K562 (cell line): ENCODE data around the gene GARIN5B. TPM values are rescaled to one million over a fixed set of nuclear protein-coding genes. Genes with fewer than 3 reads are reported as not detected.

ENCODE experiments used
- CBFA2T3 ChIP-seq: fragments of 450-650 bp; IDR thresholded peaks from 2 replicates; pipeline ENCODE4 v1.6.1; 2017
- CHD1 ChIP-seq: fragments of 200-600 bp; sonication (generic); IDR thresholded peaks from one replicate; pipeline ENCODE4 v1.6.1; 2012; ENCODE audit warnings: mild to moderate bottlenecking, moderate library complexity, low read length, inconsistent platforms
- EHMT2 ChIP-seq: fragments of 450-650 bp; IDR thresholded peaks from 2 replicates; pipeline ENCODE4 v1.6.1; 2018; ENCODE audit warnings: antibody characterized with exemption
- ETS2 ChIP-seq: IDR thresholded peaks from 2 replicates; pipeline ENCODE4 v1.6.1; 2016; ENCODE audit warnings: borderline replicate concordance, missing genetic modification characterization, mild to moderate bottlenecking, moderate library complexity, missing compliant biosample characterization; ENCODE audit not compliant: poor library complexity, severe bottlenecking
- EZH2 ChIP-seq: IDR thresholded peaks from 2 replicates; pipeline ENCODE4 v1.6.1; 2012; ENCODE audit warnings: low read depth, mild to moderate bottlenecking, inconsistent platforms, low read length, borderline replicate concordance
- GABPA ChIP-seq: fragments of 200-800 bp; sonication (Bioruptor generic); conservative IDR thresholded peaks from 2 replicates; pipeline ENCODE4 v1.6.1; 2016; ENCODE audit warnings: low read depth, missing genetic modification characterization, missing compliant biosample characterization
- KDM1A ChIP-seq, 2 experiments: fragments of 450-650 bp; IDR thresholded peaks; 2 replicates each; pipeline ENCODE4 v1.6.1; 2016; ENCODE audit warnings: mild to moderate bottlenecking in 2 of 2
- KLF13 ChIP-seq: fragments of 450-650 bp; IDR thresholded peaks from 2 replicates; pipeline ENCODE4 v1.6.1; 2016; ENCODE audit warnings: missing genetic modification characterization, low read depth, mild to moderate bottlenecking, missing compliant biosample characterization, moderate library complexity, borderline replicate concordance
- MNT ChIP-seq, 2 experiments: fragments of 450-650 bp; conservative IDR thresholded peaks; 2 replicates each; pipeline ENCODE4 v1.6.1; 2017; ENCODE audit warnings: mild to moderate bottlenecking in 2 of 2, moderate library complexity in 2 of 2
- NCOA4 ChIP-seq: fragments of 450-650 bp; IDR thresholded peaks from 2 replicates; pipeline ENCODE4 v1.6.1; 2018; ENCODE audit warnings: mild to moderate bottlenecking; ENCODE audit not compliant: partially characterized antibody
- NFE2L1 ChIP-seq: fragments of 450-650 bp; IDR thresholded peaks from 2 replicates; pipeline ENCODE4 v1.6.1; 2016; ENCODE audit warnings: missing genetic modification characterization, low read depth, mild to moderate bottlenecking, missing compliant biosample characterization, moderate library complexity, borderline replicate concordance
- NFXL1 ChIP-seq: fragments of 450-650 bp; formaldehyde crosslinking; IDR thresholded peaks from 2 replicates; pipeline ENCODE4 v1.4.0; 2021; ENCODE audit warnings: mild to moderate bottlenecking
- POLR2B ChIP-seq: fragments of 450-650 bp; IDR thresholded peaks from 2 replicates; pipeline ENCODE4 v1.6.1; 2018; ENCODE audit warnings: low read depth; ENCODE audit not compliant: partially characterized antibody
- PTRF ChIP-seq: fragments of 450-650 bp; IDR thresholded peaks from 2 replicates; pipeline ENCODE4 v1.6.1; 2016; ENCODE audit warnings: mild to moderate bottlenecking, missing genetic modification characterization, missing compliant biosample characterization
- SUPT5H ChIP-seq: fragments of 450-650 bp; IDR thresholded peaks from 2 replicates; pipeline ENCODE4 v1.6.1; 2016
- THAP7 ChIP-seq: fragments of 250-450 bp; sonication (Bioruptor Pico); IDR thresholded peaks from 2 replicates; pipeline ENCODE4 v1.5.0; 2021
- TRIM28 ChIP-seq: fragments of 450-650 bp; IDR thresholded peaks from 2 replicates; pipeline ENCODE4 v1.6.1; 2017
- U2AF1 ChIP-seq: fragments of 200-400 bp; formaldehyde crosslinking; optimal IDR thresholded peaks from 2 replicates; pipeline ENCODE3; 2017; ENCODE audit warnings: mild to moderate bottlenecking, low read depth, low read length, moderate library complexity
- XRCC3 ChIP-seq: fragments of 450-650 bp; IDR thresholded peaks from 2 replicates; pipeline ENCODE4 v1.6.1; 2017; ENCODE audit warnings: mild to moderate bottlenecking, moderate library complexity
- ZFP36 ChIP-seq: fragments of 150-350 bp; IDR thresholded peaks from 2 replicates; pipeline ENCODE4 v1.6.1; 2018; ENCODE audit warnings: low read length, low read depth; ENCODE audit not compliant: partially characterized antibody
- ZNF175 ChIP-seq: fragments of 200-800 bp; sonication (Bioruptor generic); IDR thresholded peaks from 2 replicates; pipeline ENCODE4 v1.6.1; 2016; ENCODE audit warnings: low read depth, mild to moderate bottlenecking, missing genetic modification characterization, missing compliant biosample characterization
- ZNF212 ChIP-seq: fragments of 450-650 bp; formaldehyde crosslinking; IDR thresholded peaks from 2 replicates; pipeline ENCODE4 v1.4.0; 2020; ENCODE audit warnings: mild to moderate bottlenecking
- ZNF239 ChIP-seq: fragments of 250-450 bp; sonication (Bioruptor Pico); IDR thresholded peaks from 2 replicates; pipeline ENCODE4 v1.4.0; 2020; ENCODE audit warnings: mild to moderate bottlenecking
- ZNF263 ChIP-seq: sonication (generic); formaldehyde crosslinking; IDR thresholded peaks from 2 replicates; pipeline ENCODE4 v1.8.0; 2022; ENCODE audit warnings: mild to moderate bottlenecking, missing genetic modification reagents, borderline replicate concordance
- ZNF347 ChIP-seq: fragments of 450-650 bp; formaldehyde crosslinking; IDR thresholded peaks from 2 replicates; pipeline ENCODE4 v1.4.0; 2020; ENCODE audit warnings: low read depth, mild to moderate bottlenecking, moderate library complexity
- ZNF395 ChIP-seq: fragments of 200-800 bp; sonication (Bioruptor generic); IDR thresholded peaks from 2 replicates; pipeline ENCODE4 v1.6.1; 2017; ENCODE audit warnings: missing genetic modification characterization, missing compliant biosample characterization
- ZNF76 ChIP-seq: fragments of 250-450 bp; sonication (Bioruptor Pico); IDR thresholded peaks from 2 replicates; pipeline ENCODE4 v1.4.0; 2020; ENCODE audit warnings: mild to moderate bottlenecking, moderate library complexity, borderline replicate concordance
- polyA plus RNA-seq, 8 experiments: library from polyadenylated mRNA; depleted of rRNA in 4 of 8; stranded (reverse) in 5 of 8; unstranded in 3 of 8; fragments of >200 nt; fragmentation: Nextera tagmentation in 2 of 8; fragmentation: Illumina TruSeq in 1 of 8; extraction: Ambion mirVana in 2 of 8; extraction: Trizol in 1 of 8; gene quantifications; 2 replicates each; pipeline versions ENCODE4 v1.2.1 to v1.2.3, GENCODE V29; 2011 to 2014; ENCODE audit warnings: inconsistent platforms in 1 of 8, missing spikeins in 1 of 8
- total RNA-seq, 7 experiments: library from RNA; depleted of rRNA in 6 of 7; stranded (reverse); fragments of >200 nt in 6 of 7; fragmentation: Illumina TruSeq in 2 of 7; extraction: Trizol in 2 of 7; gene quantifications; 2 replicates each; pipeline versions ENCODE4 v1.2.1 to v1.2.3, GENCODE V29; 2011 to 2021; ENCODE audit warnings: low replicate concordance in 1 of 7
- TF ChIP-seq, protein P1 (sequence below), 2 experiments: fragments of 450-650 bp in 1 of 2; sonication (generic) in 1 of 2; formaldehyde crosslinking; conservative IDR thresholded peaks; 2 replicates each; pipeline versions ENCODE4 v1.4.0 to v1.8.1; 2020 to 2022; ENCODE audit warnings: mild to moderate bottlenecking in 1 of 2, missing genetic modification reagents in 1 of 2

Gene GARIN5B
- total and polyA plus RNA-seq, 9 of the 15 experiments (the other 6 are each of a cell fraction or from before 2014, with no cell fraction given) = not detected

DNA sequence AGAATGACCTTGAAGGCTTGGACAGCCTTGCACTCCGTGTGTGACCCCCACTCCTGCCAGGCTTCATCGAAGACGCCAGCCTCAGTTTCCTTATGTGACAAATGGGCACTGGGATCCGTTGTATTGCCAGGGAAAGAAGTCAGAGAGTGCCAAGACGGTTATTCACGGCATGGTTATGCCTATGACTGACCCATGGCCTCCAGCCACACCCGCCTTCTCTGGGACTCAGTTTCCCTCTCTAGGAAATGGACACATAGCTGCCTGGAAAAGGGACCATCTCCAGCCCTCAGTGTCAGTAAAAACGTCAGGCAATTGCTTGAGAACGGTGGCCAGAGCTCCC is 45.4 kb upstream of the GARIN5B start (continued):
- peak; percentile 29 to 41; a peak in 2 of 4 replicates for TF ChIP-seq KDM1A (IDR thresholded peaks at IDR 0.05)
- peak; percentile 7; the same call in 1 of the 2 replicates for TF ChIP-seq ZNF395 (CRISPR knock-in tag)
- TF ChIP-seq NFXL1 = no peak
- no peak for TF ChIP-seq GABPA (tag)
- TF ChIP-seq MNT (conservative IDR thresholded peaks at IDR 0.05) = no peak
- no peak for TF ChIP-seq EZH2
- no peak for TF ChIP-seq U2AF1
- no peak for TF ChIP-seq CBFA2T3
- TF ChIP-seq ZNF263 (CRISPR knock-in tag) = no peak
- peak; percentile 38 for TF ChIP-seq POLR2B
- TF ChIP-seq ZNF239 (CRISPR knock-in tag) = no peak
- TF ChIP-seq EHMT2 = peak; percentile 82; the same call in 1 of the 2 replicates
- peak; percentile 31; the same call in 1 of the 2 replicates for TF ChIP-seq SUPT5H
- TF ChIP-seq ZNF175 (CRISPR knock-in tag) = no peak
- no peak for TF ChIP-seq XRCC3
- peak; percentile 76 for TF ChIP-seq CHD1
- TF ChIP-seq, protein P1, sequence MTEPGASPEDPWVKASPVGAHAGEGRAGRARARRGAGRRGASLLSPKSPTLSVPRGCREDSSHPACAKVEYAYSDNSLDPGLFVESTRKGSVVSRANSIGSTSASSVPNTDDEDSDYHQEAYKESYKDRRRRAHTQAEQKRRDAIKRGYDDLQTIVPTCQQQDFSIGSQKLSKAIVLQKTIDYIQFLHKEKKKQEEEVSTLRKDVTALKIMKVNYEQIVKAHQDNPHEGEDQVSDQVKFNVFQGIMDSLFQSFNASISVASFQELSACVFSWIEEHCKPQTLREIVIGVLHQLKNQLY (CRISPR knock-in tag; conservative IDR thresholded peaks at IDR 0.05) = no peak
- TF ChIP-seq TRIM28 = peak; percentile 39; the same call in 1 of the 2 replicates
- TF ChIP-seq ZNF212 (CRISPR knock-in tag) = no peak
- TF ChIP-seq ZFP36 = no peak
- TF ChIP-seq ZNF76 (CRISPR knock-in tag) = no peak
- no peak for TF ChIP-seq NFE2L1 (tag)
- no peak for TF ChIP-seq ETS2 (tag)
- peak; percentile 54 for TF ChIP-seq NCOA4
- 0 out of 2 replicates have a peak, but pooled peaks have one; percentile 19 for TF ChIP-seq KLF13
- TF ChIP-seq THAP7 = no peak
- TF ChIP-seq ZNF347 (CRISPR knock-in tag) = no peak
- no peak for TF ChIP-seq PTRF
